HG03439 (cell line): Measurements from ENCODE around the gene CLDN34.

Experiments used
- ATAC-seq: cut with Tn5 transposase; IDR thresholded peaks from one replicate; pipeline ENCODE4 v1.9.1; 2021; ENCODE audit warnings: mild to moderate bottlenecking, moderate library complexity; ENCODE audit not compliant: unreplicated experiment

Gene CLDN34

DNA sequence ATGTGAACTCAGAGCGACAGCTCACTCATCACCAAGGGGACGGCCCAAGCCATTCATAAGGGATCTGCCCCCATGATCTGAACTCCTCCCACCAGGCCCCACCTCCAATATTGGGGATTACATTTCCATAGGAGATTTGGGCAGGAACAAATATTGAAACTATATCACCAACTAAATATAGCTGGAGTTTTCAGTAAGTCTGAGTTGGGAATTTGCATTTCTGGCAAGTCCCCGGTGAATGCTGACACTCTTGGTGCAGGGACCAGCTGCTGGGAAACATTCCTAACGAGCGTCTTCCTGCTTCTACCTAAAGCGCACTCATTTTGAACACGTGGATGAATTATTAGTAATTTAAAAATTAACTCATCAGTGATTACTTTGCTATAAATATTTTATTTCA is 13.2 kb downstream of the CLDN34 start:
- ATAC-seq, result no peak

- no peak for ATAC-seq
Measured at GRCh38 chrX:9980927-9981326, 13.8 kb downstream of the CLDN34 start.

- ATAC-seq, result no peak
Measured at GRCh38 chrX:9983441-9983840, 16.3 kb downstream of the CLDN34 start.

GRCh38 chrX:9983846-9984245 is 16.7 kb downstream of the CLDN34 start:
- no peak for ATAC-seq

GRCh38 chrX:9988762-9989161 is 21.6 kb downstream of the CLDN34 start:
- ATAC-seq, result no peak

DNA sequence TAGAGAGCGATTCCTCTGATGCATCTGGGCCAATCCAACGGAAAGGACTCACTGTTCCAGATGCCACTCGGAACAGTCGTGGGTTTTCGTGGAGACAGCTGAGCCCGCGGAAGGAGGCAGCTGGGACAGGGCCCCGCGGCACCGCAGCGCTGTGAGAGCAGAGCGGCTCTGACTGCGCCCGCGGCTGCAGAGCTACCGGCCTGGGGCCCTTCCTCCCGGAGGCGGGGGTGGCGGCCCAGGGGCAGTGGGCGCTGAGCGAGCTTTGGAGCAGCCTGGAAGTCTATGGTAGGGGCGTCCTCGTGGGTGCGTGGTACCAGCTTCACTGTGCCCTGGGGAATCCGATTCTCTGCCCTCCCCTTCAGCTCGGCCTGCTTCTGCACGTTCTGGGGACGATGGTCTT is 24.9 kb downstream of the CLDN34 start:
- no peak for ATAC-seq

GRCh38 chrX:9992724-9993123 is 25.6 kb downstream of the CLDN34 start:
- no peak for ATAC-seq

- peak; percentile 53 for ATAC-seq
Measured at GRCh38 chrX:9995855-9996339, 28.7 kb downstream of the CLDN34 start.

GRCh38 chrX:9997041-9997440 is 29.9 kb downstream of the CLDN34 start:
- ATAC-seq, result no peak

- peak; percentile 73 for ATAC-seq
Measured at GRCh38 chrX:9997524-9997923, 30.4 kb downstream of the CLDN34 start.

DNA sequence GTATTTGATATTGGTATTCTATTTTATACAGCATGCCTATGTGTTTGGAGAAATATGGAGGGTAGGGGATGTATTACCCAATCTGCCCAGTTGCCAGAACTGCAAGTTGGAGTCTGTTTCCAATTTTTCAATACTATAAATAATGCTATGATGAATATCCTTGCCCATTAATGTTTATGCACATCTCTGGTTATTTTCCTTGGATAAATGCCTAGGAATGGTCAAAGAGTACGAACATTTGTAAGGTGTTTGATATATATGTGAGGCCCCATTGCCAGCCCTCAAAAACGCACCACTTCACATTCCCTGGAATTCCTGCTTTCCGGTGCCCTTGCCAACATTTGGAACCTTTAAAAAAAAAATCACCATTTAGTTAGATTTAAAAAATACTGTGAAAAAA is 34.3 kb downstream of the CLDN34 start:
- no peak for ATAC-seq

- no peak for ATAC-seq
Measured at GRCh38 chrX:10004832-10005475, 37.8 kb downstream of the CLDN34 start.

GRCh38 chrX:10006086-10006485 is 38.9 kb downstream of the CLDN34 start:
- no peak for ATAC-seq

DNA sequence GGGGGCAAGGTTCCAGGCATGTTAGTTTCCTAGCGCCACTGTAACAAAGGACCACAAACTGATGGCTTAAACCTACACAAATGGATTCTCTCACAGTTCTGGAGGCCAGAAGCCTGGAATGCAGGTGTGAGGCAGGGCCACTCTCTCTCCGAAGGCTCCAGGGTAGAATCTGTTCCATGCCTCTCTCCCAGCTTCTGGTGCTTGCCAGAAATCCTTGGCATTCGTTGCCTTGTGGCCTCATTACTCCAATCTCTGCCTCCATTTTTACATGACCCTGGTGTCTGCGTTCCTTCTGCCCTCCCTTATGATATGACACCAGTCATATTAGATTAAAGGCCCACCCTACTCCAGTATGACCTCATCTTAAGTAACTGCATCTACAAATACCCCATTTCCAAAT is 39.6 kb downstream of the CLDN34 start:
- ATAC-seq, result no peak

GRCh38 chrX:10007621-10008020 is 40.5 kb downstream of the CLDN34 start:
- ATAC-seq, result no peak

DNA sequence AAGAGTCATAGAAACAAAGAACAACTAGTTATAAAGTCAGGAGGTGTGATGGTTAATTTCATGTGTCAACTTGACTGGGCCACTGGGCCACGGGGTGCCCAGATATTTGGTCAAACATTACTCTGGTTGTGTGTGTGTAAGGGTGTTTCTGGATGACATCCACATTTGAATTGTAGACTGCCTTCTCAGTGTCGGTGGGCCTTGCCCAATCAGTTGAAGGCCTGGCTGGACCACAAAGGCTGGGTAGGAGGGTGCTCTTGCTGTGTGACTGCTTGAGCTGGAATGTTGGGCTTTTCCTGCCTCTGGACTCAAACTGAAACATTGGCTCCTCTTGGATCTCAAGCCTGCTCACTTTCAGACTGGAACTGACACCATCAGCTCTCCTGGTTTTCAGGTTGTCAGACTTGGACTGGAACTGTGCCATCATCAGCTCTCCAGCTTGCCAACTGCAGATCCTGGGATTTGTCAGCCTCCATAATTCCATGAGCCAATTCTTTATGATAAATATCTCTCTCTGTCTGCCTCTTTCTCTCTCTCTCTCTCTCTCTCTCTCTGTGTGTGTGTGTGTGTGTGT is 41.4 kb downstream of the CLDN34 start:
- ATAC-seq, result no peak

GRCh38 chrX:10009741-10010140 is 42.6 kb downstream of the CLDN34 start:
- ATAC-seq, result no peak

GRCh38 chrX:10010686-10011085 is 43.5 kb downstream of the CLDN34 start:
- no peak for ATAC-seq

DNA sequence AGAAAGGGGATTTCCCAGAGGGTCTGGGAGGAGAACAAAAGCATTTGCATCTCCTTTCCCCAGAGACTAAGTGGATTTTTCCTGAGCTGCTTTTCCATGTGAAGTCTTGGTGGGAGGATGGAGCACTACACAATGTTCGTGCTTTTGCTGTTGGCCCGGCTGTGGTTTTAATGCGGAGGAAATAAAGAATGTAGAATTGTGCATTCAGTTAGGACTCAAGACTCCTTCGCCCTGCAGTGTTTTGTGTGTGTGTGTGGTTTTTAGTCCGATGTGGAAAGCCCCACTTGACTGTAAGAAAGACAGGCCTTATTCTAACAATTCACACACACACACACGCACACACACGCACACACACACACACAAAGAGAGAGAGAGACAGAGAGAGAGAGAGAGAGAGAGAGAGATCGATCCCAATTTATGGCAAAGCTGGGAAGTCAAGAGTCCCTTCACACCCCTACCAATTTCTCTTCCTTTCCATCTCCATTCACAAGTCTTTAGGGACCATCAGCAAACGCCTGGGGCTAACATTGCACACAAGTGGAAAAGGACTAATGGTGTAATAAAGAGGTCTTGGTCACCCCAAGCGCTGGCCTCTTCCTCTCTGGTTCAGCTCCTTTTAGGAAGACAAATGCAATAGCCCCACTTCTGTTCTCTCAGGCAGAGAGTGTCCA is 44.2 kb downstream of the CLDN34 start:
- ATAC-seq, result no peak

GRCh38 chrX:10011991-10012390 is 44.8 kb downstream of the CLDN34 start:
- ATAC-seq, result no peak

DNA sequence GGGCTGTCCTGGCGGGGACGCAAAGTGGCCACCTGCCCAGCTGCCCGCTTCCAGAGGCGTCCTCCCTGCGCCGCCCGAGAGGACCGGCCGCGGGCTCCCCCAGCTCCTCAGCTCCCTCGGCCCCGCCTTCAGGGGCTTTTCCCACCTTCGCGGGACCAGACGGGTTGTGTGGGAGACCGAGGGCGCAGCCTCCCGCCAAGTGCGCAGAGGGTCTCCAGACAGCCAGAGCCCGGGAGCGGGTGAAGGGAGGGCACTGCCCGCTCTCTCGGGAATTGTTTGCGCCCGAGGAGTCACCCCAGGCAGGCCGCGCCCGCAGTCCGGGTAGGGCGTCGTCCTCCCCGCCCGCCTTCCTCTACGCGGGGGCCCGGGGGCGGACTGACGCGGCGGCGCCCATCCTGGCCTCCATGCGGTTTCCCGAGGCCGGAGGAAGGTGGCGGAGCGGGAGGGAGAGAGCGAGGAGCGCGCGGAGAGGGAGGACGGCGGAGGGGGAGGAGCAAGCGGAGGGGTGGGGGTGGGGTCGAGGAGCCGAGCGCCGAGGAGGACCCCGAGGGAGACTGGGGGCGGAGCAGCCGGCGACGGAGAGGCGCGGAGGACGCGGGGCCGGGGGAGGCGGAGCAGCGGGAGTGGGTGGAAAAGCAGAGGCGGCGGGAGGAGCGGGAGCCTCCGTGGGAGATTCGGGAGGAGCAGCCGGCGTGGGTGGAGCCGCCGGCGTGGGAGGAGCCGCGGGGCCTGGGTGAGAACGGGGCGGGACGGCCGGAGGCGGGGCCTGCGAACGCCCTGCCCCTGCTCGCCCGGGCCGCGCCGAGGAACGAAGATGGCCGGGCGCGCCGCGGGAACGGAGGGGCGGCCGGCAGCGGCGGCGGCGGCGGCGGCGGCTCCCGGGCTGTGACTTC is 47.5 kb downstream of the CLDN34 start:
- ATAC-seq, result peak; percentile 69
